ENCODE data around the gene KBTBD2.
"Not testable (repeated sequence)": the region's sequence is repeated elsewhere in the genome, so short reads cannot be mapped to it uniquely, and the experiment has no call there.

KBTBD2 gene

DNA sequence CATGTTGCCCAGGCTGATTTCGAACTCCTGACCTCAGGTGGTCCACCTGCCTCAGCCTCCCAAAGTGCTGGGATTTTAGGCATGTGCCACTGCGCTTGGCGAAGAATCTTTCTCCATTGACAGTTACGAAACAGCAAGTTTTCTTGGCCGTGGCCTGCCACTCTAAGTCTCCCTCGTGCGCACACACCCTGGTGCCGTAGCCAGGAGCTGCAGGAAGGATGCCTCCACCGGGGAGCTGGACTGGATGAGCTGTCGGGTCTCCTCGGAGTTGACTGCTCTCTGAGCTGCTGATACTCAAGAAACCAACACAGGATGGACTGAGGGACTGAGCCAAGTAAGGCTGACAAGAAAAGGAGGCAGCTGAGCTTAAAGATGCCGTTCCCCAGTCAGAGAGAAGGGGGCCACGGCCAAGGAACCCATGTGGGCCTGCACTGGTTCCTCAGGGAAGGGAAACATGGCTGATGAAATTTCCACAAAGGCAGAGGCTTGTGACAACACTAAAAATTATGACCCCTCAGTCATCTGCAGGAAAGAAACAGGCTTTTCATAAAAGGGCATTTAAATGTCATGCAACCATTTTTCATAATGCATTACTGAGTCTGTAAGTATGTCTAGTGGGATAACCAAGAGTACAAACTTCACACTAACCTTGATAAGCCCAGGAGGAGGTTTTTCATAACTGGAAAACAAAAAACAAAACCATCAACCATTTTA, 38.0 kb upstream of the KBTBD2 start:
- in situ Hi-C loops (cut with MboI; ENCODE audit: low sequenced_read_pairs, unreplicated experiment), result no loop called here
- no peak for DNase-seq (ENCODE audit: low spot score)
- TF ChIP-seq, protein P1, sequence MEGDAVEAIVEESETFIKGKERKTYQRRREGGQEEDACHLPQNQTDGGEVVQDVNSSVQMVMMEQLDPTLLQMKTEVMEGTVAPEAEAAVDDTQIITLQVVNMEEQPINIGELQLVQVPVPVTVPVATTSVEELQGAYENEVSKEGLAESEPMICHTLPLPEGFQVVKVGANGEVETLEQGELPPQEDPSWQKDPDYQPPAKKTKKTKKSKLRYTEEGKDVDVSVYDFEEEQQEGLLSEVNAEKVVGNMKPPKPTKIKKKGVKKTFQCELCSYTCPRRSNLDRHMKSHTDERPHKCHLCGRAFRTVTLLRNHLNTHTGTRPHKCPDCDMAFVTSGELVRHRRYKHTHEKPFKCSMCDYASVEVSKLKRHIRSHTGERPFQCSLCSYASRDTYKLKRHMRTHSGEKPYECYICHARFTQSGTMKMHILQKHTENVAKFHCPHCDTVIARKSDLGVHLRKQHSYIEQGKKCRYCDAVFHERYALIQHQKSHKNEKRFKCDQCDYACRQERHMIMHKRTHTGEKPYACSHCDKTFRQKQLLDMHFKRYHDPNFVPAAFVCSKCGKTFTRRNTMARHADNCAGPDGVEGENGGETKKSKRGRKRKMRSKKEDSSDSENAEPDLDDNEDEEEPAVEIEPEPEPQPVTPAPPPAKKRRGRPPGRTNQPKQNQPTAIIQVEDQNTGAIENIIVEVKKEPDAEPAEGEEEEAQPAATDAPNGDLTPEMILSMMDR (IDR thresholded peaks at IDR 0.05; ENCODE audit: borderline replicate concordance, control extremely low read depth, extremely low read depth, insufficient read depth, missing control alignments), result no peak

DNA sequence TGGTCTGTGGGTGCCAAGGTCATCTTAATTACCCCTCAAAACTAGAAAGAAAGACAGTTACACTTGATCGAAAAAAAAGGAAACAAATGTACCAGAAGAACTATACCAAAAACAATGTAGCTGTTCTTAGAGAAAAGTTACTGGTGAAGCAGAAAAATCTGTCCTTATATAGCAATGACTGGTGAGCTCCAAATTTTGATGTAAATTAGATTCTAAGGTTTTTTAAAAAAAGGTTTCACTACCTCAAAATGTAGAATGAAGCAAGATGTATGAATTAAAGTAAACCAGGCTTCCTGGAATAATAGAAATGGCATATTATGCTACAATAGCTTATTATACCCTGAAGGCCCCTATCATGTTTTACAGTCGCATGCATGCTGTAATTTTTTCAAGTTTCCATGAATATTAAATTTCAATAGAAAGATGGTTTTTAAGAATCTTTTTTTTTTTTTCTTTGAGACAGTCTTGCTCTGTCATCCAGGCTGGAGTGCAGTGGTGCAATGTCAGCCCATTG, 37.3 kb upstream of the KBTBD2 start:
- in situ Hi-C loops (cut with MboI; ENCODE audit: low sequenced_read_pairs, unreplicated experiment), result no loop called here
- no peak for DNase-seq (ENCODE audit: low spot score)
- TF ChIP-seq, protein P1 (IDR thresholded peaks at IDR 0.05; ENCODE audit: borderline replicate concordance, control extremely low read depth, extremely low read depth, insufficient read depth, missing control alignments), result no peak

DNA sequence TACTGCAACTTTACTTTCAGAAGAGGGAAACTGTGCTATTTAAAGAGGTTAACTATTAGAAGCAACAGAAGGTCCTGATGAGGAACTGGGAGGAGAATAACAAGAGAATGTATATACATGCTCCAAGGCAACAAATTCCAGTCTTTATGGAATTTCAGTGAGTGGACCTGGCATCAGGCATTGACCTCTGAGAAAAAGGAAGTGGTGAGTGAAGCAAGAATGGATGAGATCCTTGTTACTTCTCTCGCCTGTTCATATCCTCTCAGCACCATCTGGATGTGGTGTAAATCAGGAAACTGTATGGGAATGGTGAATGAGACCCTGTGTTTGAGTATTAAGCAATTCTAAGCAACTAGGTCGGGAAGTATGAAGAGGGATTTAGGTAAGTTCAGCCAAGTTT, 30.3 kb upstream of the KBTBD2 start:
- TF ChIP-seq, protein P1 (IDR thresholded peaks at IDR 0.05; ENCODE audit: borderline replicate concordance, control extremely low read depth, extremely low read depth, insufficient read depth, missing control alignments), result no peak
- DNase-seq (ENCODE audit: low spot score), result no peak
- in situ Hi-C loops (cut with MboI; ENCODE audit: low sequenced_read_pairs, unreplicated experiment), result no loop called here

DNA sequence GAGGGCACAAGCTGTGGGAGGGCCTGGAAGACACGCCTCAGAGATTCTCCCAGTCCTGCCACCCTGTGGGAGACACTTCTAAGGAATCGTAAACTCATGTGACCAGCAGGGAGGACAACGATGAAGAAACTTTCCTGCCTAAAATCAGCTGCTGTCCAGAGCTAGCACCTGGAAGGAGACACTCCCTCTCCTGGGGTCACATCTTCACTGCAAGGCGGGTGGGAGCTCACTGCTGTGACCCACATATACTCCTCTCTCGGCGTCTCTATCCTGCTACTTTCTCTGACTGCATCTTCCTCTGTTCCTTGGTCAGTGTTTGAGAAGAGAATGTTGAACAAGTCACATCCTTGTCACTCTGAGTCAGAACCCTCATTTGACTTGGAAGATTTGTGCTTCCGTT, 25.4 kb upstream of the KBTBD2 start:
- in situ Hi-C loops (cut with MboI; ENCODE audit: low sequenced_read_pairs, unreplicated experiment); DNase-seq (ENCODE audit: low spot score): not testable (repeated sequence)

DNA sequence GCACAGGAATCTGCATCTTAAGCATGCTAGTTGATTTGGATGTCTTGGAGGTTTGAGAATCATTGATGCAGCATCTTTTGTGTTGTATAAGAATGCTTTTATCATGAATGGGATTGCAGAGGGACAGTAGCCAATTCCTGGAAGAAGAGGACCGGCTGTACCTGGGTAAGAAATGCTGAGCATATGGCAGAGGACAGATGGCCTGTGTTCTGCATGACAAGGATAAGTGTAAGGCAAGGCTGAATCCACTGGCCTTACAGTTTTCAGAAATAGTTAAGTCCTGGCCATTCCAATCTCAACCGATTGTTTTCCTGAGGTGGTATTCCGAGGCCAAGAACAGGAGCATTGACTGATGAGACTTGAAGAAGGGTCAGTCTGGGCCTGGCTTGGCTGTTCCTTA, 24.4 kb upstream of the KBTBD2 start:
- no peak for DNase-seq (ENCODE audit: low spot score)
- TF ChIP-seq, protein P1 (IDR thresholded peaks at IDR 0.05; ENCODE audit: borderline replicate concordance, control extremely low read depth, extremely low read depth, insufficient read depth, missing control alignments), result no peak
- in situ Hi-C loops (cut with MboI; ENCODE audit: low sequenced_read_pairs, unreplicated experiment), result no loop called here

DNA sequence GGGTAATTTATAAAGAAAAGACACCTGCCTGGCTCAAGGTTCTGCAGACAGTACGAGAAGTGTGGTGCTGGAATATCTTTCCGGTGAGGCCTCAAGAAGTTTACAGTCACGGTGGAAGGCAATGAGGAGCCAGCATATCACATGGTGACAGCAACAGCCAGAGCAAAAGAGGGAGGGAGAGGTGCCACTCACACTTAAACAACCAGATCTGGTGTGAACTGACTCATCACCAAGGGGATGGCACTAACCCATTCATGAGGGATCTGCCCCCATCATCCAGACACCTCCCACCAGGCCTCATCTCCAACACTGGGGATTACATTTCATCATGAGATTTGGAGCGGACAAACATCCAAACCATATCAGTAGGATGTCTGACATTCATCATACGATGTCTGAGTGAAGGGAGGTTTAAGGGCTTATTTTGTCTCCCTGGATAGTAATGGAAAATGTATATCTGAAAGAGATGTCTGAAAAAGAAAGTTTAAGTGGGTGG, 23.5 kb upstream of the KBTBD2 start:
- TF ChIP-seq, protein P1 (IDR thresholded peaks at IDR 0.05; ENCODE audit: borderline replicate concordance, control extremely low read depth, extremely low read depth, insufficient read depth, missing control alignments), result no peak
- DNase-seq (ENCODE audit: low spot score), result no peak
- in situ Hi-C loops (cut with MboI; ENCODE audit: low sequenced_read_pairs, unreplicated experiment), result no loop called here

DNA sequence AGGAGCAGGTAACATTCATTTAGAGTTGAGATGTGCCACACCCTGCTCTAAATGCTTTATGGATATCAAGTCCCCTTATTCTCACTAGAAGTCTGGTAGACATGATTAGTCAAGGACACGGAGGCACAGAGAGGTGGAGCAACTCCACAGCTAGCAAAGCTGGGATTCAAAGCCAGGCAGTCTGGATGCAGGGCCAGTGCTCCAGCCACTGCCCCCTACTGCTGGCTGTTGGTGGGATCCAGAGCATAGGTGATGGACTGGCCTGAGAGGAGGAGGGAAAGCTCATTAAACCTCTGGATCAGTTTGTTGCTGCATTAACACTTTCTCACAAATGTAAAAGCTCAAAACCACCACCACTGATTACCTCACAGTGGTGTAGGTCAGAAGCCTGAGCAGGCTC, 22.6 kb upstream of the KBTBD2 start:
- TF ChIP-seq, protein P1 (IDR thresholded peaks at IDR 0.05; ENCODE audit: borderline replicate concordance, control extremely low read depth, extremely low read depth, insufficient read depth, missing control alignments), result no peak
- in situ Hi-C loops (cut with MboI; ENCODE audit: low sequenced_read_pairs, unreplicated experiment), result no loop called here
- no peak for DNase-seq (ENCODE audit: low spot score)
